ENCODE measurements around the gene RP2.

DNA sequence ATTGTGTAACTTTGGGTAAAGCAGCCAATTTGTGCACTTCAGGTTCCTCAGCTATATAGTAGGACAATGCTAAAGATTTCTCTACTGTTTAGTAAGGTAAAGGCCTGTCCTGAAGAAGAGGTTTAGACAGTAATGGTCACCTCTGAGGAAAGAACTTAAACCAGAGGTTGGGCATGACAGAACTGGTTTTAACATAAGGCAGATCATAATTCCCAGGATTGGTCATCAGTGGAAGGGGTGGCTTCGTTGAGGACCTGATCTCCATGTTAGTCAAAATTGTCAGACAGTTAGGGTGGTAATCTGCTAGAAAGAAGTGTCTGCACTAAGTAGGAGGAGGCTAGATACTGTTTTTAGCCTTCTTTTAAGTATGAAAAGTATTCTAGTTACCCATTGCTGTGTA, 4.1 kb downstream of the RP2 start:
- TF ChIP-seq EZH2phosphoT487 (IDR thresholded peaks at IDR 0.05; ENCODE audit: insufficient read depth, low read depth) (no peak), EZH2 (IDR thresholded peaks at IDR 0.05; ENCODE audit: insufficient read depth, poor library complexity, severe bottlenecking) (no peak)

Data from GM23248 (cell line).